Lower lobe of right lung (tissue), 2 donors: ENCODE results near the gene VAC14. TPM values are rescaled to one million over a fixed set of nuclear protein-coding genes. Genes with fewer than 3 reads are reported as not detected.

Experiments
- ATAC-seq, 2 donors: fragments of 200-7000 bp; cut with Tn5 transposase; one replicate each; pipeline ENCODE4 v1.9.1; 2020 to 2022; ENCODE audit warnings: mild to moderate bottlenecking in 2 of 2, moderate library complexity in 2 of 2
- DNase-seq: peaks from one replicate; pipeline ENCODE4 v3.0.0-alpha.2; 2020
- H3K27ac ChIP-seq: fragments of 200-600 bp; one replicate; pipeline ENCODE4 v1.8.0; 2022
- H3K27me3 ChIP-seq: fragments of 200-600 bp; one replicate; pipeline ENCODE4 v1.8.0; 2022; ENCODE audit warnings: low read depth
- H3K36me3 ChIP-seq: fragments of 200-600 bp; one replicate; pipeline ENCODE4 v1.8.0; 2022; ENCODE audit warnings: mild to moderate bottlenecking
- H3K4me1 ChIP-seq: fragments of 200-600 bp; one replicate; pipeline ENCODE4 v1.8.0; 2022
- H3K4me3 ChIP-seq: fragments of 200-600 bp; one replicate; pipeline ENCODE4 v1.8.0; 2022; ENCODE audit warnings: mild to moderate bottlenecking
- H3K9me3 ChIP-seq: fragments of 200-600 bp; one replicate; pipeline ENCODE4 v1.8.0; 2022
- intact Hi-C: fragments of 100-400 bp; cut with DNase I; formaldehyde crosslinking; loops from one replicate; pipeline ENCODE4 v1.11.0; 2022
- total RNA-seq: library from RNA; stranded (reverse); fragmentation: NEBNext Ultra II Directional; extraction: Animal tissue kit (Norgen Biotek cat#: 25700); gene quantifications from one replicate; pipeline ENCODE4 v1.2.1, GENCODE V29; 2021
- TF ChIP-seq, protein P1 (sequence below): fragments of 200-600 bp; IDR thresholded peaks from one replicate; pipeline ENCODE4 v1.8.0; 2022; ENCODE audit warnings: antibody characterized with exemption, mild to moderate bottlenecking
- donor health status: DM: no; HTN: yes; CAD: no; lungs with severe emphysema.

Gene VAC14
- total RNA-seq, 1 donor from 2014 or later, result 49.1 TPM

GRCh38 chr16:70684146-70685060, 116.6 kb downstream of the VAC14 start:
- TF ChIP-seq, protein P1, sequence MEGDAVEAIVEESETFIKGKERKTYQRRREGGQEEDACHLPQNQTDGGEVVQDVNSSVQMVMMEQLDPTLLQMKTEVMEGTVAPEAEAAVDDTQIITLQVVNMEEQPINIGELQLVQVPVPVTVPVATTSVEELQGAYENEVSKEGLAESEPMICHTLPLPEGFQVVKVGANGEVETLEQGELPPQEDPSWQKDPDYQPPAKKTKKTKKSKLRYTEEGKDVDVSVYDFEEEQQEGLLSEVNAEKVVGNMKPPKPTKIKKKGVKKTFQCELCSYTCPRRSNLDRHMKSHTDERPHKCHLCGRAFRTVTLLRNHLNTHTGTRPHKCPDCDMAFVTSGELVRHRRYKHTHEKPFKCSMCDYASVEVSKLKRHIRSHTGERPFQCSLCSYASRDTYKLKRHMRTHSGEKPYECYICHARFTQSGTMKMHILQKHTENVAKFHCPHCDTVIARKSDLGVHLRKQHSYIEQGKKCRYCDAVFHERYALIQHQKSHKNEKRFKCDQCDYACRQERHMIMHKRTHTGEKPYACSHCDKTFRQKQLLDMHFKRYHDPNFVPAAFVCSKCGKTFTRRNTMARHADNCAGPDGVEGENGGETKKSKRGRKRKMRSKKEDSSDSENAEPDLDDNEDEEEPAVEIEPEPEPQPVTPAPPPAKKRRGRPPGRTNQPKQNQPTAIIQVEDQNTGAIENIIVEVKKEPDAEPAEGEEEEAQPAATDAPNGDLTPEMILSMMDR, result no peak
- DNase-seq (no peak), ATAC-seq (no peak)
- peaks cover 11% of the 10 kb centered on the region for H3K36me3 ChIP-seq
- H3K27me3 ChIP-seq, result no peaks in the 10 kb centered on the region
- H3K4me1 ChIP-seq, result peaks cover 80% of the 10 kb centered on the region
- no peaks in the 10 kb centered on the region for H3K9me3 ChIP-seq
- peak overlapping the region; percentile 73 for H3K27ac ChIP-seq
- H3K4me3 ChIP-seq, result peak overlapping the region; percentile 73
- intact Hi-C loops, result no loop called here

DNA sequence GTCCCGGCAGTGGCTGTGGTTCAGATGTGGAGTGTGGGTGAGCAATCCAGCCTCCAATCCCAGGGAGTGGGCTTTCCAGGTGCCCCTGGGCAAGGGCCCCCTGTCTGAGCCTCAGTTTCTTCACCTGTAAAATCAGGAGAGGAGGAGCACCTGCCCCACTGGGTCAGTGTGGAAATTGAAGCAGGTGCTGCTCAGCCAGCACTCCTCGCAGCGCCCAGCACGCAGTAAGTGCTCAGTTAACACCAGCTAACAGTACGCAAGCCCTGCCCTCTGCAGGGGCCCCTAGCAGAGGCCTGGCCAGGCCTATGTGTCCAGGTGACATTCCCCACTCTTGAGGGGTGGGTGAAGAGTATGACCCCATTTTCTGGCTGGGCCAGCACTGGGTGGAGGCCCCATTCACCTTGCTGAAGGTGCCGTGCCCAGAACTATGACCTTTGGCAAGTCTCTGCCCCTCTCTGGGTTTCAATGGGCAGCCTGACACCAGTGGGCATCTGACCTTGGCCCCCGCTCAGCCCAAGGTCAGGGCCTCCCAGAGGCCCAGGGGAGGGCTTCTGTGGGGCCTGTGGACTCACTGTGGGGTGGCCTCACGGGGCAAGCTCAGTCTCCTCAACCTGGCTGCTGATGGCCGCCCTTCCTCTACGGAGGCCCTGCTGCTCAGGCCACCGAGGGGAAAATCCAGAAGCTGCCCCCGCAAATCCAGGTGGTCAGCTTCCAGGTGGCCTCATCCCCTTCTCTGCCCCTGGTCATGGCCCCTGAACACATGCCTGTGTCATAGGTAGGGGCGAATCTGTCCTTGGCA, 117.6 kb downstream of the VAC14 start:
- peak overlapping the region; percentile 73 for H3K4me3 ChIP-seq
- ATAC-seq (no peak), DNase-seq (no peak)
- no peaks in the 10 kb centered on the region for H3K9me3 ChIP-seq
- intact Hi-C loops, result no loop called here
- H3K27me3 ChIP-seq, result no peaks in the 10 kb centered on the region
- H3K4me1 ChIP-seq, result peaks cover 69% of the 10 kb centered on the region
- peak overlapping the region; percentile 24 for H3K27ac ChIP-seq
- peaks cover 21% of the 10 kb centered on the region for H3K36me3 ChIP-seq
- TF ChIP-seq, protein P1, result no peak

DNA sequence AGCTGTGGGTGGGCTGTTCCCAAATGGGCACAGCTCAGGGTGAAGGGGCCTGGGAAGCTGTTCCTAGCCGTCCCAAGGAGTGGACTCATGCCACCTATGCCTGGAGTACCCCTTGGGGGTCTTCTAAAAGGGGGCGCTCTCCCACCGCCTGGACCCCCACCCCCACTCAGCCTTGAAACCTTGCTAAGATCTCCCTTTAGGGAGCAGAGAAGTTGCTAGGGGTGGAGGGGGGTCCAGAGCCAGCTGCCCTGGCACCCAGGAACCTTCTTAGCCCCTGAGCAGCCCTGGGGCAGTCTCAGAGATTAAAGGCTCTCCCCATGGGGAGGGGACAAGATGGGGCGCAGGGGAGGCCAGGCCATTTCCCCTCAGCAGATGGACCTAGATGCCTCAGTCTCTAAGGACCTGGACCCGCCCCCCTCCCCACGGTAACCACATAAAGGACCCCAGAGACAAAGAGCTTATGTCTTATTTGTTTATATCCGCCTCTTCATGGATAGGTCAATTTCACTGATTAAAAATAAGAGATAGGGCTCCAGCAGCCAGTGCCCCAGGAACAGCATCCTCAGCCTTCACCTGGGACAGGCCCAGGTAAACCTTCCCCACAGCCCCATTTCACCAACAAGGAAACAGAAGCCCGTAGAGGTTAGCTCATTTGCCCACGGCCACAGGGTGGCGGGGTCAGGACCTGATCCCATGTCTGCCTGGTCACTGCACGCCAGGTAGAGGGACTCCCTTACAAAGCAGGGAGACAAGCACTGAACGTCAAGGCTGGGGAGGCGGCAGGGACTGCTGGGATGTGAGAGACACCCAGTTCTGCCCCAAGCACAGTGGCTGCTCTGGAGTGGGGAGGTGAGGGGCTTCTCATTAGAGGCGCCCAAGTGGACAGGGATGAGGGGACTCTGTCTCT, 118.5 kb downstream of the VAC14 start:
- DNase-seq, result no peak
- no peaks in the 10 kb centered on the region for H3K9me3 ChIP-seq
- TF ChIP-seq, protein P1, result no peak
- H3K4me3 ChIP-seq, result no peak overlapping the region
- intact Hi-C loops, result no loop called here
- H3K36me3 ChIP-seq, result peaks cover 30% of the 10 kb centered on the region
- no peak for ATAC-seq
- no peaks in the 10 kb centered on the region for H3K27me3 ChIP-seq
- peak overlapping the region; percentile 24 for H3K27ac ChIP-seq
- peaks cover 61% of the 10 kb centered on the region for H3K4me1 ChIP-seq

DNA sequence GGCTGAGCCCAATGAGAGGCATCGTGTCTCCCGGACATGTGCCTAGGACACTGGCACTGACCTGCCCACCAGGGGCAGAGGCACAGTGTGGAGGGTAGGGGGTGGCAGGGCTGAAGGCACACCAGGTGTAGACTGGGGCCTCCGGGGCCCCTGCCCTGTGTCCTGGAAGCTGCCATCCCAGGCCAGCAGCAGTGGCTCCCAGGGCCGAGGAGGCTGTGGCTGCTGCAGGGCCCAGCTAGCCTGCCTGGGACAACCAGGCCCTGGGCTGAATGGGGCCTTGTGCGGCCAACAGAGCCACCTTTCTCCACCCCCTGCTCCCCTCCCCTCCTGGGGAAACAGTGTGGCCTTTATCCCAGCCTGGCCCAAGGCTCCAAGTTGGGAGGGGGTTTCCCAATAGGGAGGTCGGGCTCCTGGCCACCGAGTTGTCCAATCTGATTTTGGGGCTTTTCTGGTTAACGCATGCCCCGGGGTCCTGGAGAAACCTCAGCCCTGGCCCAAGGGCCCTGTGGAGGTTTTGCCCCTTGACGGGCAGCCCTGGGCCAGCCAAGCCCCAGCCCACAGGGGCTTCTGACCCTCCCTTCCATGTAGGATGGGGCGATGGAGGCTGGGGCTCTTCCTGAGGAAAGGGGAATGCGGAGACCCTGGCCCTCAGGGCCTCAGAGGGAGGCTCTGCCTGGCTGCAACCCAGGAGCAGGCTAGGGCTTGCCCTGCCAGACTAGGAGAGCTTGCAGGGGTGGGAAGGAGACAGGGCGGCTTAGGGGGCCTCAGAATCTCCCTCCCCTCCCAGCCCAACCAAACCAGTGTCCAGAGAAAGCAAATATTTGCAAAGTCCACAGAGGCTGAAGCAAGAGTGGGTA, 119.3 kb downstream of the VAC14 start:
- Histone ChIP-seq H3K4me1 (peaks cover 52% of the 10 kb centered on the region), H3K4me3 (no peak overlapping the region), H3K27me3 (no peaks in the 10 kb centered on the region), H3K9me3 (no peaks in the 10 kb centered on the region), H3K27ac (peak overlapping the region; percentile 39), H3K36me3 (peaks cover 39% of the 10 kb centered on the region)
- no peak for DNase-seq
- ATAC-seq, result no peak
- TF ChIP-seq, protein P1, result no peak
- intact Hi-C loops, result no loop called here
